ENCODE data around the gene RAD51B.

The RAD51B gene

GRCh38 chr14:68492381-68493151 lies 673.0 kb downstream of the RAD51B start:
- no peak for TF ChIP-seq CTCF (IDR thresholded peaks at IDR 0.05; ENCODE audit: low read depth, low read length)
- H3K4me3 ChIP-seq (ENCODE audit: low read depth, low read length) = no peak overlapping the region

- H3K4me3 ChIP-seq (ENCODE audit: low read depth, low read length) = no peak overlapping the region
Measured at GRCh38 chr14:68493152-68493911, 673.8 kb downstream of the RAD51B start.

GRCh38 chr14:68495101-68496039 lies 675.8 kb downstream of the RAD51B start:
- no peak for TF ChIP-seq CTCF (IDR thresholded peaks at IDR 0.05; ENCODE audit: low read depth, low read length)

More at GRCh38 chr14:68493152-68493911, 673.8 kb downstream of the RAD51B start:
- TF ChIP-seq CTCF (IDR thresholded peaks at IDR 0.05; ENCODE audit: low read depth, low read length) = no peak

GRCh38 chr14:68497011-68497410 lies 677.4 kb downstream of the RAD51B start:
- TF ChIP-seq CTCF (IDR thresholded peaks at IDR 0.05; ENCODE audit: low read depth, low read length) = no peak
- no peak overlapping the region for H3K4me3 ChIP-seq (ENCODE audit: low read depth, low read length)

More at GRCh38 chr14:68495101-68496039, 675.8 kb downstream of the RAD51B start:
- no peak overlapping the region for H3K4me3 ChIP-seq (ENCODE audit: low read depth, low read length)

GRCh38 chr14:68499451-68499850 lies 679.9 kb downstream of the RAD51B start:
- no peak for TF ChIP-seq CTCF (IDR thresholded peaks at IDR 0.05; ENCODE audit: low read depth, low read length)
- H3K4me3 ChIP-seq (ENCODE audit: low read depth, low read length) = no peak overlapping the region

- TF ChIP-seq CTCF (IDR thresholded peaks at IDR 0.05; ENCODE audit: low read depth, low read length) = no peak
- H3K4me3 ChIP-seq (ENCODE audit: low read depth, low read length) = no peak overlapping the region
Measured at GRCh38 chr14:68501171-68501570, 681.6 kb downstream of the RAD51B start.
